ENCODE data around the gene GCK.

GCK gene

GRCh38 chr7:44189993-44190872, 994 bp upstream of the GCK start:
- H3K9me3 ChIP-seq (ENCODE audit: low read length) = no peaks in the 10 kb centered on the region

GRCh38 chr7:44188480-44189225, 586 bp downstream of the GCK start:
- peaks cover 12% of the 10 kb centered on the region for H3K4me1 ChIP-seq (ENCODE audit: insufficient read depth, low read length)
- no peak overlapping the region for H3K4me3 ChIP-seq (ENCODE audit: low read length)
- no peak overlapping the region for H2AFZ ChIP-seq (ENCODE audit: low read depth, low read length)
- H3K9me3 ChIP-seq (ENCODE audit: low read length) = no peaks in the 10 kb centered on the region
- no peaks in the 10 kb centered on the region for H3K36me3 ChIP-seq (ENCODE audit: insufficient read depth, low read length)
- peaks cover 10% of the 10 kb centered on the region for H3K27me3 ChIP-seq (ENCODE audit: insufficient read depth, low read length)

More at GRCh38 chr7:44189993-44190872, 994 bp upstream of the GCK start:
- no peaks in the 10 kb centered on the region for H3K36me3 ChIP-seq (ENCODE audit: insufficient read depth, low read length)
- no peak overlapping the region for H3K4me3 ChIP-seq (ENCODE audit: low read length)
- no peak overlapping the region for H2AFZ ChIP-seq (ENCODE audit: low read depth, low read length)
- H3K4me1 ChIP-seq (ENCODE audit: insufficient read depth, low read length) = peaks cover 6% of the 10 kb centered on the region
- peaks cover 6% of the 10 kb centered on the region for H3K27me3 ChIP-seq (ENCODE audit: insufficient read depth, low read length)

GRCh38 chr7:44187636-44188416, 1.4 kb downstream of the GCK start:
- no peak overlapping the region for H3K4me3 ChIP-seq (ENCODE audit: low read length)

GRCh38 chr7:44186736-44187135, 2.5 kb downstream of the GCK start:
- peaks cover 6% of the 10 kb centered on the region for H3K9me3 ChIP-seq (ENCODE audit: low read length)
- H3K27me3 ChIP-seq (ENCODE audit: insufficient read depth, low read length) = peaks cover 15% of the 10 kb centered on the region
- H3K4me3 ChIP-seq (ENCODE audit: low read length) = no peak overlapping the region
- peaks cover 12% of the 10 kb centered on the region for H3K4me1 ChIP-seq (ENCODE audit: insufficient read depth, low read length)
- no peaks in the 10 kb centered on the region for H3K36me3 ChIP-seq (ENCODE audit: insufficient read depth, low read length)
- H2AFZ ChIP-seq (ENCODE audit: low read depth, low read length) = no peak overlapping the region

More at GRCh38 chr7:44187636-44188416, 1.4 kb downstream of the GCK start:
- H3K9me3 ChIP-seq (ENCODE audit: low read length) = peaks cover 1% of the 10 kb centered on the region
- peaks cover 12% of the 10 kb centered on the region for H3K4me1 ChIP-seq (ENCODE audit: insufficient read depth, low read length)
- no peak overlapping the region for H2AFZ ChIP-seq (ENCODE audit: low read depth, low read length)
- H3K36me3 ChIP-seq (ENCODE audit: insufficient read depth, low read length) = no peaks in the 10 kb centered on the region
- H3K27me3 ChIP-seq (ENCODE audit: insufficient read depth, low read length) = peaks cover 7% of the 10 kb centered on the region

GRCh38 chr7:44185729-44186128, 3.5 kb downstream of the GCK start:
- peaks cover 19% of the 10 kb centered on the region for H3K27me3 ChIP-seq (ENCODE audit: insufficient read depth, low read length)
- H2AFZ ChIP-seq (ENCODE audit: low read depth, low read length) = no peak overlapping the region

GRCh38 chr7:44184873-44185446, 4.3 kb downstream of the GCK start:
- Histone ChIP-seq H3K4me1 (ENCODE audit: insufficient read depth, low read length) (peaks cover 12% of the 10 kb centered on the region), H3K9me3 (ENCODE audit: low read length) (peaks cover 6% of the 10 kb centered on the region), H2AFZ (ENCODE audit: low read depth, low read length) (peak overlapping the region; percentile 62), H3K36me3 (ENCODE audit: insufficient read depth, low read length) (no peaks in the 10 kb centered on the region), H3K27me3 (ENCODE audit: insufficient read depth, low read length) (peaks cover 19% of the 10 kb centered on the region), H3K4me3 (ENCODE audit: low read length) (no peak overlapping the region)

More at GRCh38 chr7:44185729-44186128, 3.5 kb downstream of the GCK start:
- Histone ChIP-seq H3K4me1 (ENCODE audit: insufficient read depth, low read length) (peaks cover 12% of the 10 kb centered on the region), H3K36me3 (ENCODE audit: insufficient read depth, low read length) (no peaks in the 10 kb centered on the region), H3K4me3 (ENCODE audit: low read length) (no peak overlapping the region), H3K9me3 (ENCODE audit: low read length) (peaks cover 6% of the 10 kb centered on the region)

- Histone ChIP-seq H3K9me3 (ENCODE audit: low read length) (peaks cover 6% of the 10 kb centered on the region), H2AFZ (ENCODE audit: low read depth, low read length) (peak overlapping the region; percentile 62), H3K4me3 (ENCODE audit: low read length) (no peak overlapping the region), H3K4me1 (ENCODE audit: insufficient read depth, low read length) (peaks cover 9% of the 10 kb centered on the region), H3K27me3 (ENCODE audit: insufficient read depth, low read length) (peaks cover 19% of the 10 kb centered on the region), H3K36me3 (ENCODE audit: insufficient read depth, low read length) (no peaks in the 10 kb centered on the region)
These were observed 4.9 kb downstream of the GCK start for GRCh38 chr7:44184206-44184872.

GRCh38 chr7:44183386-44183785, 5.9 kb downstream of the GCK start:
- Histone ChIP-seq H2AFZ (ENCODE audit: low read depth, low read length) (no peak overlapping the region), H3K4me1 (ENCODE audit: insufficient read depth, low read length) (peaks cover 7% of the 10 kb centered on the region), H3K9me3 (ENCODE audit: low read length) (peaks cover 6% of the 10 kb centered on the region), H3K36me3 (ENCODE audit: insufficient read depth, low read length) (no peaks in the 10 kb centered on the region), H3K27me3 (ENCODE audit: insufficient read depth, low read length) (peaks cover 16% of the 10 kb centered on the region), H3K4me3 (ENCODE audit: low read length) (no peak overlapping the region)

- Histone ChIP-seq H3K4me1 (ENCODE audit: insufficient read depth, low read length) (peaks cover 8% of the 10 kb centered on the region), H3K9me3 (ENCODE audit: low read length) (peaks cover 6% of the 10 kb centered on the region), H3K27me3 (ENCODE audit: insufficient read depth, low read length) (peaks cover 16% of the 10 kb centered on the region), H2AFZ (ENCODE audit: low read depth, low read length) (no peak overlapping the region), H3K4me3 (ENCODE audit: low read length) (no peak overlapping the region), H3K36me3 (ENCODE audit: insufficient read depth, low read length) (no peaks in the 10 kb centered on the region)
These were observed 6.4 kb downstream of the GCK start for GRCh38 chr7:44182827-44183226.

- Histone ChIP-seq H2AFZ (ENCODE audit: low read depth, low read length) (no peak overlapping the region), H3K36me3 (ENCODE audit: insufficient read depth, low read length) (no peaks in the 10 kb centered on the region), H3K4me1 (ENCODE audit: insufficient read depth, low read length) (peaks cover 10% of the 10 kb centered on the region), H3K4me3 (ENCODE audit: low read length) (no peak overlapping the region), H3K9me3 (ENCODE audit: low read length) (peaks cover 6% of the 10 kb centered on the region), H3K27me3 (ENCODE audit: insufficient read depth, low read length) (peaks cover 19% of the 10 kb centered on the region)
These were observed 8.6 kb downstream of the GCK start for GRCh38 chr7:44180631-44181030.

- peaks cover 3% of the 10 kb centered on the region for H3K4me1 ChIP-seq (ENCODE audit: insufficient read depth, low read length)
- no peaks in the 10 kb centered on the region for H3K36me3 ChIP-seq (ENCODE audit: insufficient read depth, low read length)
- peaks cover 14% of the 10 kb centered on the region for H3K27me3 ChIP-seq (ENCODE audit: insufficient read depth, low read length)
- H3K9me3 ChIP-seq (ENCODE audit: low read length) = peaks cover 3% of the 10 kb centered on the region
- H2AFZ ChIP-seq (ENCODE audit: low read depth, low read length) = no peak overlapping the region
- H3K4me3 ChIP-seq (ENCODE audit: low read length) = no peak overlapping the region
These were observed 11.6 kb downstream of the GCK start for GRCh38 chr7:44177570-44178131.

GRCh38 chr7:44176486-44176885, 12.8 kb downstream of the GCK start:
- Histone ChIP-seq H3K9me3 (ENCODE audit: low read length) (no peaks in the 10 kb centered on the region), H2AFZ (ENCODE audit: low read depth, low read length) (no peak overlapping the region), H3K36me3 (ENCODE audit: insufficient read depth, low read length) (no peaks in the 10 kb centered on the region), H3K4me3 (ENCODE audit: low read length) (no peak overlapping the region), H3K4me1 (ENCODE audit: insufficient read depth, low read length) (peaks cover 3% of the 10 kb centered on the region), H3K27me3 (ENCODE audit: insufficient read depth, low read length) (peaks cover 4% of the 10 kb centered on the region)

Data from neuron (in vitro differentiated cells).